Endodermal cell (in vitro differentiated cells): ENCODE results near the gene DCP1A. TPM values are rescaled to one million over a fixed set of nuclear protein-coding genes. Genes with fewer than 3 reads are reported as not detected.

ENCODE experiments used
- DNase-seq: peaks from one replicate; pipeline ENCODE4 v3.0.0-alpha.2; 2017
- H3K27ac ChIP-seq: 2 replicates; pipeline ENCODE4 v1.5.1; 2013; ENCODE audit warnings: mild to moderate bottlenecking, low read depth, low read length, moderate library complexity
- H3K27me3 ChIP-seq: 2 replicates; pipeline ENCODE4 v1.6.1; 2013; ENCODE audit warnings: mild to moderate bottlenecking, low read length, moderate library complexity; ENCODE audit not compliant: insufficient read depth, control insufficient read depth, poor library complexity, severe bottlenecking
- H3K36me3 ChIP-seq: 2 replicates; pipeline ENCODE4 v1.7.0; 2013; ENCODE audit warnings: mild to moderate bottlenecking, low read length, moderate library complexity; ENCODE audit not compliant: control insufficient read depth, insufficient read depth
- H3K4me1 ChIP-seq: one replicate; pipeline ENCODE4 v1.7.0; 2013; ENCODE audit warnings: low read length; ENCODE audit not compliant: control insufficient read depth, insufficient read depth
- H3K4me3 ChIP-seq: 2 replicates; pipeline ENCODE4 v1.5.1; 2013; ENCODE audit warnings: mild to moderate bottlenecking, low read length, moderate library complexity
- H3K9ac ChIP-seq: 2 replicates; pipeline ENCODE4 v1.6.1; 2013; ENCODE audit warnings: mild to moderate bottlenecking, low read length, moderate library complexity; ENCODE audit not compliant: poor library complexity, severe bottlenecking; ENCODE audit errors: extremely low read depth
- H3K9me3 ChIP-seq: 2 replicates; pipeline ENCODE4 v1.6.1; 2013; ENCODE audit warnings: mild to moderate bottlenecking, low read length, moderate library complexity; ENCODE audit not compliant: control insufficient read depth
- H3K27ac Mint-ChIP-seq: 2 replicates; pipeline ENCODE4 v1.8.0; 2020; ENCODE audit warnings: mixed read lengths
- H3K27me3 Mint-ChIP-seq: 2 replicates; pipeline ENCODE4 v1.8.0; 2021; ENCODE audit warnings: mild to moderate bottlenecking, mixed read lengths; ENCODE audit not compliant: insufficient read depth
- H3K36me3 Mint-ChIP-seq: 2 replicates; pipeline ENCODE4 v1.8.0; 2020; ENCODE audit warnings: low read depth, mixed read lengths
- H3K4me1 Mint-ChIP-seq: 2 replicates; pipeline ENCODE4 v1.8.0; 2020; ENCODE audit warnings: mixed read lengths
- H3K4me3 Mint-ChIP-seq: 2 replicates; pipeline ENCODE4 v1.8.0; 2020; ENCODE audit warnings: mild to moderate bottlenecking, moderate library complexity, mixed read lengths
- H3K9me3 Mint-ChIP-seq: 2 replicates; pipeline ENCODE4 v1.8.0; 2020; ENCODE audit warnings: mild to moderate bottlenecking, mixed read lengths
- WGBS, 2 experiments: methylation state at CpG; one replicate each; pipeline versions ENCODE4 v1.1.5 to v1.1.7; 2013; ENCODE audit warnings: missing lambda C conversion rate in 2 of 2, mixed read lengths in 1 of 2; ENCODE audit not compliant: insufficient coverage in 1 of 2, insufficient read length in 1 of 2; 5-methylcytosine and 5-hydroxymethylcytosine counted together
- total RNA-seq, 2 donors: library from RNA; stranded (reverse); fragmentation: NEBNext Ultra II Directional in 1 of 2; extraction: Animal tissue kit (Norgen Biotek cat#: 25700) in 1 of 2; gene quantifications; 2 replicates in 1 of 2; 3 replicates in 1 of 2; pipeline ENCODE4 v1.2.1, GENCODE V29; 2021
- TF ChIP-seq, protein P1 (sequence below): fragments of 200-600 bp; sonication (generic); conservative IDR thresholded peaks from 2 replicates; pipeline ENCODE4 v1.5.0; 2021; ENCODE audit warnings: antibody characterized with exemption, mild to moderate bottlenecking

The DCP1A gene
- total RNA-seq, 2 donors from 2014 or later: 26.8 to 36.3 TPM

DNA sequence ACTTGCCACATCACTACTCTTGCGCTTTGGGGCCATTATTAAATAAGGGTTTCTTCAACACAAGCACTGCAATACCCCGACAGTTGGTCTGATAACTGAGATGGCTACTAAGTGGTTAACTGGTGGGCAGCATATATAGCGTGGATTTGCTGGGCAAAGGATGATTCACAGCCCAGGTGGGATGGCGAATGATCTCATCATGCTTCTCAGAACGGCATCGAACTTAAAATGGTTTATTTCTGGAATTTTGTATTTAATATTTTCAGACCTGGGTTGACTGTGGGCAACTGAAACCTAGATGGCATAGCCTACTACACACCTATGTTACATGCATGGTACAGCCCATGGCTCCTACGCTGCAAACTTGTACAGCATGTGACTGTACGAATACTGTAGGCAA lies 64.8 kb downstream of the DCP1A start:
- Mint-ChIP-seq H3K27ac (no peak overlapping the region), H3K27me3 (no peaks in the 10 kb centered on the region), H3K4me3 (no peak overlapping the region), H3K9me3 (no peaks in the 10 kb centered on the region), H3K36me3 (peaks cover 29% of the 10 kb centered on the region), H3K4me1 (peaks cover 27% of the 10 kb centered on the region)
- Histone ChIP-seq H3K4me1 (no peaks in the 10 kb centered on the region), H3K27me3 (no peaks in the 10 kb centered on the region), H3K4me3 (no peak overlapping the region), H3K9me3 (no peaks in the 10 kb centered on the region), H3K9ac (no peak overlapping the region), H3K36me3 (peaks cover 43% of the 10 kb centered on the region), H3K27ac (no peak overlapping the region)
- no peak for DNase-seq
- TF ChIP-seq, protein P1, sequence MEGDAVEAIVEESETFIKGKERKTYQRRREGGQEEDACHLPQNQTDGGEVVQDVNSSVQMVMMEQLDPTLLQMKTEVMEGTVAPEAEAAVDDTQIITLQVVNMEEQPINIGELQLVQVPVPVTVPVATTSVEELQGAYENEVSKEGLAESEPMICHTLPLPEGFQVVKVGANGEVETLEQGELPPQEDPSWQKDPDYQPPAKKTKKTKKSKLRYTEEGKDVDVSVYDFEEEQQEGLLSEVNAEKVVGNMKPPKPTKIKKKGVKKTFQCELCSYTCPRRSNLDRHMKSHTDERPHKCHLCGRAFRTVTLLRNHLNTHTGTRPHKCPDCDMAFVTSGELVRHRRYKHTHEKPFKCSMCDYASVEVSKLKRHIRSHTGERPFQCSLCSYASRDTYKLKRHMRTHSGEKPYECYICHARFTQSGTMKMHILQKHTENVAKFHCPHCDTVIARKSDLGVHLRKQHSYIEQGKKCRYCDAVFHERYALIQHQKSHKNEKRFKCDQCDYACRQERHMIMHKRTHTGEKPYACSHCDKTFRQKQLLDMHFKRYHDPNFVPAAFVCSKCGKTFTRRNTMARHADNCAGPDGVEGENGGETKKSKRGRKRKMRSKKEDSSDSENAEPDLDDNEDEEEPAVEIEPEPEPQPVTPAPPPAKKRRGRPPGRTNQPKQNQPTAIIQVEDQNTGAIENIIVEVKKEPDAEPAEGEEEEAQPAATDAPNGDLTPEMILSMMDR: no peak
- 92 to 95% methylated on average over 8 of the region's 8 CpGs for WGBS, 2 experiments

DNA sequence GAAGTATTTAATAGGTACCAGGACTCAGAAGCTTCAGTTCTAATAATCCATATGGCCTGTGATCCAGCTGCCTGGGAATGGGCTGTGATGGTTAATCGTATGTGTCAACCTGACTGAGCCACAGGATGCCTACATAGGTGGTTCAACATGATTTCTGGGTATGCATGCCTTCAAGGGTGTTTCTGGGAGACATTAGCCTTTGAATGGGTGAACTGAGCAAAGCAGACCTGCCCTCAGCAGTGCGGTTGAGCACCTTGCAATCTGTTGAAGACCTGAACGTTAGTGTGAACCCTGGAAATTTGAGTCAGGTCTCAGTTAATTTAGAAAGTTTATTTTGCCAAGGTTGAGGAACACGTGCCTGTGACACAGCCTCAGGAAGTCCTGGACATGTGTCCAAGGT lies 68.7 kb downstream of the DCP1A start:
- Histone ChIP-seq H3K9ac (no peak overlapping the region), H3K4me1 (no peaks in the 10 kb centered on the region), H3K4me3 (no peak overlapping the region), H3K36me3 (peaks cover 8% of the 10 kb centered on the region), H3K9me3 (no peaks in the 10 kb centered on the region), H3K27me3 (no peaks in the 10 kb centered on the region), H3K27ac (no peak overlapping the region)
- Mint-ChIP-seq H3K27ac (peak overlapping the region; percentile 55), H3K27me3 (no peaks in the 10 kb centered on the region), H3K36me3 (peaks cover 11% of the 10 kb centered on the region), H3K4me1 (peaks cover 9% of the 10 kb centered on the region), H3K4me3 (no peak overlapping the region), H3K9me3 (no peaks in the 10 kb centered on the region)
- TF ChIP-seq, protein P1: no peak
- peak; percentile 56 for DNase-seq
- 83 to 85% methylated on average over 4 of the region's 4 CpGs for WGBS, 2 experiments

DNA sequence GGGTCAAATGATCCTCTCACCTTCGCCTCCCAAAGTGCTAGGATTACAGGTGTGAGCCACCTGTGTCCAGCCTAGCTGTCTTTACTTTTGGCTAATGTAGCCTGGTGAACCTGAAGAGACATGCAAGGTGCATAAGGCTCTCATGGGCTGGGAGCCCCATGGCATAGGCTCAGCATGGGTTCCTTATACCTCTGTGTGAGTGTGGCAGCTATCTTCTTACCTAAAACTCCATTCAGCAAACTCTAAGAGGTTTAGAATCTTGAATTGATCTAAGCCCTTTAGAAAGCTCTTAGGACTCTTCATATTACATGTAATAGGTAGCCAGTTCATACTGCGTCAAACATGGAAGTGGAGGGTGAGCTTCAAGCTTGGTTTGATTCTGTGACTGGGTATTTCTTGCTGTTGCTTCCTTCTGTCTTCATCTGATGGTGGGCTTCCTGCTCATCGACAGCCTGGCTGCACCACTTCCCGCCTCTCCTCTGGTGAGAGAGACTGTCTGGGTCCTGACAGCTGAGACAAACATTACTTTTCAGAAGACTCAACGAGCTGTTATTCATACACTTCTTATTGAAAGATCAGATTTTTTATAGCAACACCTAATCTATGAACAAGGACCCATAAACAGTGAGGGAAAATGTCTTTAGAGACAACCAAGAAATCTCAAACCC lies 72.3 kb downstream of the DCP1A start:
- H3K9ac ChIP-seq: no peak overlapping the region
- WGBS, 2 experiments: 67 to 68% methylated on average over 5 of the region's 5 CpGs

More for the DNA sequence above, 72.3 kb downstream of the DCP1A start:
- H3K4me3 Mint-ChIP-seq: no peak overlapping the region
- TF ChIP-seq, protein P1: no peak
- peaks cover 12% of the 10 kb centered on the region for H3K4me1 Mint-ChIP-seq
- Histone ChIP-seq H3K27ac (no peak overlapping the region), H3K9me3 (no peaks in the 10 kb centered on the region), H3K36me3 (no peaks in the 10 kb centered on the region), H3K4me3 (no peak overlapping the region), H3K27me3 (no peaks in the 10 kb centered on the region), H3K4me1 (no peaks in the 10 kb centered on the region)
- H3K27ac Mint-ChIP-seq: peak overlapping the region; percentile 33
- peak; percentile 68 for DNase-seq
- no peaks in the 10 kb centered on the region for H3K27me3 Mint-ChIP-seq
- no peaks in the 10 kb centered on the region for H3K36me3 Mint-ChIP-seq
- no peaks in the 10 kb centered on the region for H3K9me3 Mint-ChIP-seq
